Activated CD8-positive, alpha-beta memory T cell treated with anti-CD3 and anti-CD28 coated beads, Interleukin-2, amount 10 ng/mL, durations not matched to agents 7 days and 5 days (primary cell): ENCODE results near the gene GDPD5. TPM values are rescaled to one million over a fixed set of nuclear protein-coding genes. Genes with fewer than 3 reads are reported as not detected.

Source experiments
- ATAC-seq: fragments of 150-1000 bp; cut with Tn5 transposase; one replicate; pipeline ENCODE4 v1.10.0; 2021; ENCODE audit warnings: moderate library complexity
- CTCF ChIA-PET: fragments of 350-600 bp; sonication (Branson Sonifier 250); formaldehyde crosslinking; loops from one replicate; lab custom pipeline; 2021; ENCODE audit warnings: antibody characterized with exemption; lab: Charles Lee
- DNase-seq: peaks from one replicate; pipeline ENCODE4 v3.0.0-alpha.2; 2020
- H3K27ac Mint-ChIP-seq: one replicate; pipeline ENCODE4 v1.8.0; 2021; ENCODE audit warnings: mild to moderate bottlenecking, mixed read lengths
- H3K27me3 Mint-ChIP-seq: one replicate; pipeline ENCODE4 v1.8.0; 2021; ENCODE audit warnings: mixed read lengths
- H3K36me3 Mint-ChIP-seq: one replicate; pipeline ENCODE4 v1.8.0; 2021; ENCODE audit warnings: mild to moderate bottlenecking, mixed read lengths
- H3K4me1 Mint-ChIP-seq: one replicate; pipeline ENCODE4 v1.8.0; 2021; ENCODE audit warnings: mixed read lengths
- H3K4me3 Mint-ChIP-seq: one replicate; pipeline ENCODE4 v1.8.0; 2021; ENCODE audit warnings: mild to moderate bottlenecking, moderate library complexity, mixed read lengths
- H3K9me3 Mint-ChIP-seq: one replicate; pipeline ENCODE4 v1.8.0; 2022; ENCODE audit warnings: low read depth, mixed read lengths
- total RNA-seq, 2 experiments: library from RNA; stranded (reverse); gene quantifications; one replicate each; pipeline ENCODE4 v1.2.3, GENCODE V29; 2021

The GDPD5 gene
- total RNA-seq, 2 experiments from 2014 or later: 11.3 to 33.9 TPM

DNA sequence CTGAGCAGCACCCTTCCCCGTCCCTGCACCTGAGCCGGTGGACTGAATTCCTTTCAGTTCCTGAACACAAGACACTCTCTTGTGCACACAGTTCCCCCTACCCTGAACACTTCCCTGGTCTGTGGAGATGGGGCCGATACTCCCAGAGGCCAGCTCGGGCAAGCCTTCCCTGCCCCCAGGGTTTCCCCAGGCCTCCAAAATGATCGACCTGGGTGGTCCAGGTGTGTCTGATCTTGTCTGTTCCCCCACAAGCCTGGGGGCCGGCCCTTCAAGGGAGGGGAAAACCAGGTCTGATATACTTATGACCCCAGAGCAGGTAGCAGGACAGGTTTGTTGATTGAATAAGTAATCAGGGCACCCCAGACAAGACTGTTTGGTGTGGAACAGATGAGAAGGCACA lies 52.1 kb downstream of the GDPD5 start:
- peaks cover 37% of the 10 kb centered on the region for H3K4me1 Mint-ChIP-seq
- H3K27ac Mint-ChIP-seq: no peak overlapping the region
- H3K4me3 Mint-ChIP-seq: no peak overlapping the region
- DNase-seq: no peak
- no peak for ATAC-seq
- no peaks in the 10 kb centered on the region for H3K9me3 Mint-ChIP-seq
- CTCF ChIA-PET: no interaction called here
- no peaks in the 10 kb centered on the region for H3K36me3 Mint-ChIP-seq
- no peaks in the 10 kb centered on the region for H3K27me3 Mint-ChIP-seq

GRCh38 chr11:75472081-75472732 lies 53.5 kb downstream of the GDPD5 start:
- CTCF ChIA-PET: interaction anchor here (0.6 to 1.6 kb wide), 4 partner anchors 20 to 54 kb away, joined by 3 read pairs; partner anchors contain the start of genes GDPD5 and KLHL35
- no peaks in the 10 kb centered on the region for H3K27me3 Mint-ChIP-seq
- no peak overlapping the region for H3K27ac Mint-ChIP-seq
- ATAC-seq: no peak
- peaks cover 33% of the 10 kb centered on the region for H3K4me1 Mint-ChIP-seq
- DNase-seq: no peak
- no peak overlapping the region for H3K4me3 Mint-ChIP-seq
- no peaks in the 10 kb centered on the region for H3K36me3 Mint-ChIP-seq
- no peaks in the 10 kb centered on the region for H3K9me3 Mint-ChIP-seq

DNA sequence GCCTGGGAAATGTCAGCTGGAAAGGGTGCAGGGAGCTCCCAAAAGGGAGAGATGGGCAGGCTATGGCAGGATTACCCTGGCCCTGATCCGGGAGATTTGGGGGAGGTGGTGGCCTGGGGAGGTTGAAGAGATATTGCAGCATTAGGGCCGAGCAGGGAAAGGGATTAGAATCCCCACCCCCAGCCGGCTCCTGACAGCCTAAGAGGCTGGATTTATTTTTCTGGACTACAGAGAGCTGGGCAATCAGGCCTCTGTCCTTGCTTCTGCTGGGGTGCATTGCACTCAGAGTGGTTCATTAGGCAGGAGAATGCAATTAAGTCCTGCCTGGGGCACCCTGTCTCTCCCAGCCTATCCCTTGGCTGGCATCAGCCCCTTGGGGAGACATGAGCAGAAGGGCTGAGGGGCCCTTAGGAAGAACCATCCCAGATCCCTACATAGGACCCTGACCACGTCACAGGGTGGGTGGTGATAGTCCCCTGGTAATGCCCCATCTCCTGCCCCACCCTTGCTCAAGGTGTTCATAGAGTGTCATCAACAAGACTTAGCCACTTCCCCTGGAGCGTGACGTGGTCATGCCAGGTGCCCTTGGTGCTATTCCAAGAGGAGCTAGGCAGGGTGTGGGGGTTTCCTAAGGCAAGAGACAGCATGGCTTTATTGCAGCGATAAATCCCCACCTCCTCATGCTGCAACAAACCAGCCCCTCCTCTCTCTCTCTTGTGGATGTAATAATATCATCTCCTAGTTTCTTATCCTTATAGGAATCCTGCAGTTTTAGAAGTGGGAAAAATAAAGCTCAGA lies 54.4 kb downstream of the GDPD5 start:
- Mint-ChIP-seq H3K9me3 (no peaks in the 10 kb centered on the region), H3K36me3 (no peaks in the 10 kb centered on the region), H3K4me1 (peaks cover 26% of the 10 kb centered on the region), H3K27me3 (no peaks in the 10 kb centered on the region), H3K27ac (no peak overlapping the region), H3K4me3 (no peak overlapping the region)
- CTCF ChIA-PET: interaction anchor here (0.8 to 1.6 kb wide), 5 partner anchors 17 to 55 kb away, joined by 3 read pairs; partner anchors contain the start of genes GDPD5 and KLHL35
- DNase-seq (no peak), ATAC-seq (no peak)

- no peaks in the 10 kb centered on the region for H3K27me3 Mint-ChIP-seq
- no peak overlapping the region for H3K27ac Mint-ChIP-seq
- peaks cover 18% of the 10 kb centered on the region for H3K4me1 Mint-ChIP-seq
- CTCF ChIA-PET: interaction anchor here (1.0 to 1.6 kb wide), 4 partner anchors 16 to 55 kb away, joined by 3 read pairs; partner anchors contain the start of gene KLHL35
- DNase-seq: no peak
- H3K9me3 Mint-ChIP-seq: no peaks in the 10 kb centered on the region
- H3K4me3 Mint-ChIP-seq: no peak overlapping the region
- ATAC-seq: no peak
- no peaks in the 10 kb centered on the region for H3K36me3 Mint-ChIP-seq
Observed at GRCh38 chr11:75470476-75471080, 55.2 kb downstream of the GDPD5 start.

DNA sequence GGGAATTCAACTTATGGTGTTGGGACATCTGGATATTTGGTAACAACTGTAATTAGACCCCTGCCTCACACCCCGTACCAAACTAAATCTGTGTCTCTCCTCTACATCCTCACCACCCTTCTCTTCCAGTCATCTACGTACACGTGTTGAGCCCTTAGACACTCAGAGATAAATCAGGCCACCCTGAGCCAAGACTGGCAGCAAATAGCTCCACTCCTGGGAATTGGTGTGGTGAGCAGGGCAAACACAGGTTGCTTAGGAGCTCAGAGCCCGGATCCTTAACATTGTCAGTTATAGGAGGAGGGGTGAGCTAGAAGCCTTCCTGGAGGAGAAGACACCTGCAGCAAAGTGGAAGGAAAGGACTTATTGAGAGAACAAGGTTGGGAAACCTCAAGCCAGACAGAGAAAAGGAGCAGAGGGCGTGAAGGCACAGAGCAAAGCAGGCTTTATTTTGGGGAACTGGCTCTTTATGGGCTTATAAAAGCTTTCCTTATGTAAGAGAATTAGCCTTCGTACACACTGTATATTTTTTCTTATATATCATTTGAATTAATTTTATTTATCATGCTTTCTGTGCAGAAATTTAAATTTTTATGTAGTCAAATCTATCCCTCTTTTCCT lies 55.8 kb downstream of the GDPD5 start:
- no peak overlapping the region for H3K4me3 Mint-ChIP-seq
- H3K4me1 Mint-ChIP-seq: peaks cover 11% of the 10 kb centered on the region
- H3K36me3 Mint-ChIP-seq: no peaks in the 10 kb centered on the region
- CTCF ChIA-PET: interaction anchor here (1.0 kb wide), 1 partner anchor 55 kb away, joined by 3 read pairs; no protein-coding TSS in a partner anchor
- DNase-seq (no peak), ATAC-seq (no peak)
- no peaks in the 10 kb centered on the region for H3K27me3 Mint-ChIP-seq
- H3K27ac Mint-ChIP-seq: no peak overlapping the region
- H3K9me3 Mint-ChIP-seq: no peaks in the 10 kb centered on the region

GRCh38 chr11:75468534-75469340 lies 57.0 kb downstream of the GDPD5 start:
- ATAC-seq (no peak), DNase-seq (no peak)
- no peaks in the 10 kb centered on the region for H3K9me3 Mint-ChIP-seq
- no peaks in the 10 kb centered on the region for H3K27me3 Mint-ChIP-seq
- H3K4me1 Mint-ChIP-seq: peaks cover 3% of the 10 kb centered on the region
- CTCF ChIA-PET: interaction anchor here (0.6 to 1.4 kb wide), 4 partner anchors 23 to 151 kb away, joined by 3 to 5 read pairs (median 3); no protein-coding TSS in a partner anchor
- H3K4me3 Mint-ChIP-seq: no peak overlapping the region
- H3K27ac Mint-ChIP-seq: no peak overlapping the region
- H3K36me3 Mint-ChIP-seq: no peaks in the 10 kb centered on the region

- DNase-seq (no peak), ATAC-seq (no peak)
- H3K9me3 Mint-ChIP-seq: no peaks in the 10 kb centered on the region
- no peak overlapping the region for H3K27ac Mint-ChIP-seq
- CTCF ChIA-PET: interaction anchor here (0.7 to 1.4 kb wide), 2 partner anchors 22 to 23 kb away, joined by 3 to 5 read pairs; no protein-coding TSS in a partner anchor
- peaks cover 3% of the 10 kb centered on the region for H3K4me1 Mint-ChIP-seq
- H3K36me3 Mint-ChIP-seq: no peaks in the 10 kb centered on the region
- H3K27me3 Mint-ChIP-seq: no peaks in the 10 kb centered on the region
- H3K4me3 Mint-ChIP-seq: no peak overlapping the region
Observed at GRCh38 chr11:75467881-75468280, 57.9 kb downstream of the GDPD5 start.

DNA sequence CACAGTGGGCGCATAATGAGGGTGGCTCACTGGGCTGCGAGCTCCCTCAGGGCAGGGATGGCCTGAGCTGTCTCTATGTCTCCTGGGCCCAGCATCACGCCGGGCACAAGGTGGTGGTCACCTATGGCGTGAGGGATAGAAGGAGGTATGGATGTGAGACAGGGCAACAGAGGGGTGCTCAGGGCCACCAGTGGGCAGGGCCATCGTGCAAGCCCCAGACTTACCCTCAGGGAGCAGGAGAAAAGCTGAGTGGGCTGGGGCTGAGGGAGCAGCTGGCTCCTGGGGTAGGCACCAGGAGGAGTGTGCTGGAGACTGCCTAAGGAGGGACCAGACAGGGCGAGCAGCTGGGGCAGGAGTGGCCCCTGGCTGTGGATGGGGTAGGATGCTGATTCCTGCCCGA lies 58.4 kb downstream of the GDPD5 start:
- peaks cover 3% of the 10 kb centered on the region for H3K4me1 Mint-ChIP-seq
- no peaks in the 10 kb centered on the region for H3K9me3 Mint-ChIP-seq
- DNase-seq (no peak), ATAC-seq (no peak)
- CTCF ChIA-PET: no interaction called here
- no peaks in the 10 kb centered on the region for H3K36me3 Mint-ChIP-seq
- H3K27ac Mint-ChIP-seq: no peak overlapping the region
- H3K27me3 Mint-ChIP-seq: no peaks in the 10 kb centered on the region
- H3K4me3 Mint-ChIP-seq: no peak overlapping the region

- CTCF ChIA-PET: interaction anchor here (1.1 kb wide), 1 partner anchor 58 kb away, joined by 4 read pairs; no protein-coding TSS in a partner anchor
- Mint-ChIP-seq H3K36me3 (no peaks in the 10 kb centered on the region), H3K27ac (no peak overlapping the region), H3K4me1 (peaks cover 3% of the 10 kb centered on the region), H3K9me3 (no peaks in the 10 kb centered on the region), H3K4me3 (no peak overlapping the region), H3K27me3 (no peaks in the 10 kb centered on the region)
- DNase-seq: no peak
- no peak for ATAC-seq
Observed at GRCh38 chr11:75465701-75466531, 59.8 kb downstream of the GDPD5 start.

GRCh38 chr11:75463106-75463774 lies 62.5 kb downstream of the GDPD5 start:
- Mint-ChIP-seq H3K4me1 (no peaks in the 10 kb centered on the region), H3K9me3 (no peaks in the 10 kb centered on the region), H3K27me3 (no peaks in the 10 kb centered on the region), H3K36me3 (no peaks in the 10 kb centered on the region), H3K4me3 (no peak overlapping the region), H3K27ac (no peak overlapping the region)
- no peak for DNase-seq
- no peak for ATAC-seq
- CTCF ChIA-PET: interaction anchor here (1.0 to 2.0 kb wide), 4 partner anchors 12 to 17 kb away, joined by 3 to 9 read pairs (median 4); no protein-coding TSS in a partner anchor

DNA sequence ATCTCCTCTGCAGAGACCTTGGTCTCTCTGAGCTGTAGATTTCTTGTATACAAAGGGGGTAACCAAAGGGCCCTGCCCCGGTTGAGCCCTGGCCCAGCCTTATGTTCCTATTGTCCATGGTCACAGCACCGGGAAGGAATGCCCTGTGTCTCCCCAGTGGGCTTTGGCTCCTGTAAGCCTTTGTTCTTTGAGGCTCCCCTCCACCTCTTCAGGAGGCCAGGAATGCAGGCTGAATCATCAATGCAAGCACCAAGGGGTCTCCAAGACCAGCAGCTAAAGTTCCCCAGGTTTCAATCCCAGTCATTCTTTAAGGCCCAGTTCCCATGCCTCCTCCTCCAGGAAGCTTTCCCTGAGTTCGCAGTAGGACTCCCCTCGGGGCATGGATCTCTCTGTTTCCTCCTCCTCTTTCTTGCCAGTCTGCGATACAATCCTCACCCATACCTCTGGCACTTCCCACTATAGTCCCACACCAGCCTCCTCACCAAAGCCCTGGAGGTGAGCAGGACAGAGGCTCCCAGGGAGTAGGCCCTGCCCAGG lies 63.6 kb downstream of the GDPD5 start:
- CTCF ChIA-PET: interaction anchor here (1.0 to 1.2 kb wide), 2 partner anchors 11 to 74 kb away, joined by 3 to 4 read pairs; no protein-coding TSS in a partner anchor
- H3K4me1 Mint-ChIP-seq: no peaks in the 10 kb centered on the region
- H3K9me3 Mint-ChIP-seq: no peaks in the 10 kb centered on the region
- H3K4me3 Mint-ChIP-seq: no peak overlapping the region
- H3K36me3 Mint-ChIP-seq: no peaks in the 10 kb centered on the region
- DNase-seq (no peak), ATAC-seq (no peak)
- no peak overlapping the region for H3K27ac Mint-ChIP-seq
- H3K27me3 Mint-ChIP-seq: no peaks in the 10 kb centered on the region
